Measurements from ENCODE around the gene TRH. TPM values are rescaled to one million over a fixed set of nuclear protein-coding genes. Genes with fewer than 3 reads are reported as not detected.

Gene TRH
- total and polyA plus RNA-seq, 2 of the 4 experiments (the other 2 are of a cell fraction), result not detected

- ChIA-PET POLR2A (ENCODE audit: unreplicated experiment) (no interaction called here), CTCF (interaction anchor here (1.2 to 2.0 kb wide), 8 partner anchors 19 to 164 kb away, joined by 3 to 8 read pairs (median 4); no protein-coding TSS in a partner anchor)
- no peaks in the 10 kb centered on the region for H3K36me3 ChIP-seq (ENCODE audit: control insufficient read depth, insufficient read depth, low read length)
- peaks cover 45% of the 10 kb centered on the region for H3K27me3 ChIP-seq (ENCODE audit: control insufficient read depth, insufficient read depth, low read length)
- in situ Hi-C loops (cut with MboI; ENCODE audit: low sequenced_read_pairs), result loop anchor here (5.0 kb wide), 1 partner anchor 154 kb away; no protein-coding TSS in a partner anchor
- dilution Hi-C loops (cut with HindIII; ENCODE audit: low sequenced_read_pairs, unreplicated experiment), result no loop called here
- H2AFZ ChIP-seq (replicated peaks; ENCODE audit: low read length, poor library complexity), result no peak overlapping the region
- no peak overlapping the region for H3K4me2 ChIP-seq (ENCODE audit: low read depth, low read length)
- H3K27ac ChIP-seq (ENCODE audit: insufficient read depth, low read length), result no peak overlapping the region
- no peak overlapping the region for H3K18ac ChIP-seq (ENCODE audit: low read depth, low read length)
- no peak overlapping the region for H3K4me3 ChIP-seq (ENCODE audit: insufficient read depth, low read depth, low read length)
- DNase-seq (no peak), ATAC-seq (ENCODE audit: low read depth) (no peak)
- intact Hi-C loops (cut with micrococcal nuclease), result loop anchor here (2.0 kb wide), 2 partner anchors 62 to 156 kb away; no protein-coding TSS in a partner anchor
- BruUV-seq (replicated peaks), result no TSS peak
- no peaks in the 10 kb centered on the region for H3K79me1 ChIP-seq (ENCODE audit: low read depth in 1 of 2, low read length in 2 of 2)
- no peaks in the 10 kb centered on the region for H3K4me1 ChIP-seq (ENCODE audit: control insufficient read depth, insufficient read depth, low read length)
- H3K9me1 ChIP-seq (ENCODE audit: insufficient read depth, low read length), result no peaks in the 10 kb centered on the region
- H2BK15ac ChIP-seq (ENCODE audit: low read depth, low read length), result no peak overlapping the region
- TF ChIP-seq BHLHE40 (IDR thresholded peaks at IDR 0.05; ENCODE audit: low read depth, low read length), result no peak
- TF ChIP-seq CEBPB (IDR thresholded peaks at IDR 0.05; ENCODE audit: low read depth, low read length), result no peak
- no peak for TF ChIP-seq USF2 (IDR thresholded peaks at IDR 0.05; ENCODE audit: low read depth, low read length)
- TF ChIP-seq FOS (IDR thresholded peaks at IDR 0.05; ENCODE audit: low read depth, low read length), result no peak
- TF ChIP-seq MXI1 (IDR thresholded peaks at IDR 0.05; ENCODE audit: borderline replicate concordance, low read depth, low read length), result no peak
- TF ChIP-seq CTCF (conservative IDR thresholded peaks at IDR 0.05; ENCODE audit: low read depth, low read length), result no peak
- TF ChIP-seq NFE2L2 (IDR thresholded peaks at IDR 0.05; ENCODE audit: low read depth, low read length), result no peak
- TF ChIP-seq RAD21 (IDR thresholded peaks at IDR 0.05; ENCODE audit: low read length), result no peak
- TF ChIP-seq RCOR1 (IDR thresholded peaks at IDR 0.05; ENCODE audit: insufficient replicate concordance, low read length), result no peak
- TF ChIP-seq MAZ (IDR thresholded peaks at IDR 0.05; ENCODE audit: borderline replicate concordance, low read depth, low read length), result no peak
- no peak for TF ChIP-seq ELK1 (IDR thresholded peaks at IDR 0.05; ENCODE audit: borderline replicate concordance, low read depth, low read length)
- TF ChIP-seq CHD1 (IDR thresholded peaks at IDR 0.05; ENCODE audit: low read depth, low read length), result no peak
- no peak for TF ChIP-seq POLR2A (IDR thresholded peaks at IDR 0.05; ENCODE audit: low read depth, low read length)
- no peak for TF ChIP-seq MAFK (IDR thresholded peaks at IDR 0.05; ENCODE audit: low read depth, low read length)
- no peak for TF ChIP-seq SMC3 (IDR thresholded peaks at IDR 0.05; ENCODE audit: low read depth, low read length)
- no peak for TF ChIP-seq RFX5 (IDR thresholded peaks at IDR 0.05; ENCODE audit: low read depth, low read length)
- H4K5ac ChIP-seq (ENCODE audit: low read depth, low read length), result no peak overlapping the region
- no peak overlapping the region for H2BK120ac ChIP-seq (ENCODE audit: low read depth, low read length)
- H3K4ac ChIP-seq (ENCODE audit: low read depth, low read length), result no peak overlapping the region
- no peak overlapping the region for H2BK5ac ChIP-seq (ENCODE audit: low read depth, low read length, poor library complexity, severe bottlenecking)
- no peak overlapping the region for H3K23ac ChIP-seq (ENCODE audit: low read depth, low read length)
- no peak overlapping the region for H2AK9ac ChIP-seq (replicated peaks; ENCODE audit: low read depth, low read length, poor library complexity)
- peaks cover 4% of the 10 kb centered on the region for H3K9me3 ChIP-seq (ENCODE audit: control insufficient read depth, insufficient read depth, low read length)
- no peak overlapping the region for H3K9ac ChIP-seq (ENCODE audit: low read depth, low read length)
- no peak overlapping the region for H3K14ac ChIP-seq (replicated peaks; ENCODE audit: low read depth, low read length)
- H4K8ac ChIP-seq (ENCODE audit: low read depth in 2 of 2, low read length in 2 of 2), result no peak overlapping the region
- no peaks in the 10 kb centered on the region for H4K20me1 ChIP-seq (ENCODE audit: insufficient read depth, low read length)
- no peak overlapping the region for H2AK5ac ChIP-seq (ENCODE audit: low read depth, low read length)
- H2BK20ac ChIP-seq (ENCODE audit: low read depth, low read length), result no peak overlapping the region
- H4K91ac ChIP-seq (ENCODE audit: insufficient read depth, low read depth, low read length), result no peak overlapping the region
- no peak overlapping the region for H3K56ac ChIP-seq (ENCODE audit: extremely low read depth, insufficient read depth, low read length)
- WGBS, 2 experiments (ENCODE audit: extremely low coverage in 2 of 2, insufficient read length in 1 of 2), result 93% methylated on average over 2 of the region's 3 CpGs; no CpG with 5 or more reads in 1 of the 2 experiments
Measured at GRCh38 chr3:129943020-129943419, 31.5 kb upstream of the TRH start.
